ENCODE results near the gene SPDEF. TPM values are rescaled to one million over a fixed set of nuclear protein-coding genes. Genes with fewer than 3 reads are reported as not detected.

SPDEF gene
- total and polyA plus RNA-seq, 2 experiments from 2014 or later = 1.1 TPM; not detected in 1

DNA sequence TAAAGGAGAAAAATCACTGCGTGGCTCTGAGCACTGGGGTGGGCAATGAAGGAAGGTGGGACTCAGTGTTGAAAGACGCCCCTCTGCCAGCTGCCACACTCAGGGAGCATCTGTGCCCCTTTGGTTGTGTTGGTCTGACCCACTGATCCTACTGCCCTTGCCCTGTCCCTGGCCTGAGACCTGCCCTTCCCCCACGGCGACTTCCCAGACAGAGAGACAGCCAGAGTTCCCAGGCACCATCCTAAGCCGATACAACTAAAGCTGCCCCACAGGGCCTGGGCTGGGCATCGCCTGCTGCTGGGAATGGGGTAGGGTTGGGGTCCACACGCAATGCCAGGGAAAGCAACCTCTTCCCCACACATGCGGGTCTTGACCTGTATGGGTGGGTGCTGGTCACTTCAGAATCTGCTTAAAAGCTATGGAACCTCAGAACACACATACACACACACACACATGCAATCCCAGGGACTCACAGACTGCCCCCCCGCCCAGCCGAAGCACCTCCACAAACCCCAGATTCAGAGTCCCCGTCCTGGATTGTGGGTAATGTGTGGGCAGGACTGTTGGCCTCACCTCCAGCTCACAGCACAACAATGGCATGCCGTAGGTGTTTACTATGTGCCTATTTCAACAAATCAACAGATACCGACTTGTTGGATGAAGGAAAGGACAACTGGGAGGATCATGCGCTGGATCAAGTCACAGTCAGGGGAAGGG, 10.9 kb upstream of the SPDEF start:
- peaks cover 15% of the 10 kb centered on the region for H3K4me1 ChIP-seq (ENCODE audit: low read depth)
- no peak overlapping the region for H3K4me3 ChIP-seq
- DNase-seq (ENCODE audit: low read depth in 1 of 2, low spot score in 1 of 2) = no peak
- TF ChIP-seq, protein P1, sequence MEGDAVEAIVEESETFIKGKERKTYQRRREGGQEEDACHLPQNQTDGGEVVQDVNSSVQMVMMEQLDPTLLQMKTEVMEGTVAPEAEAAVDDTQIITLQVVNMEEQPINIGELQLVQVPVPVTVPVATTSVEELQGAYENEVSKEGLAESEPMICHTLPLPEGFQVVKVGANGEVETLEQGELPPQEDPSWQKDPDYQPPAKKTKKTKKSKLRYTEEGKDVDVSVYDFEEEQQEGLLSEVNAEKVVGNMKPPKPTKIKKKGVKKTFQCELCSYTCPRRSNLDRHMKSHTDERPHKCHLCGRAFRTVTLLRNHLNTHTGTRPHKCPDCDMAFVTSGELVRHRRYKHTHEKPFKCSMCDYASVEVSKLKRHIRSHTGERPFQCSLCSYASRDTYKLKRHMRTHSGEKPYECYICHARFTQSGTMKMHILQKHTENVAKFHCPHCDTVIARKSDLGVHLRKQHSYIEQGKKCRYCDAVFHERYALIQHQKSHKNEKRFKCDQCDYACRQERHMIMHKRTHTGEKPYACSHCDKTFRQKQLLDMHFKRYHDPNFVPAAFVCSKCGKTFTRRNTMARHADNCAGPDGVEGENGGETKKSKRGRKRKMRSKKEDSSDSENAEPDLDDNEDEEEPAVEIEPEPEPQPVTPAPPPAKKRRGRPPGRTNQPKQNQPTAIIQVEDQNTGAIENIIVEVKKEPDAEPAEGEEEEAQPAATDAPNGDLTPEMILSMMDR (IDR thresholded peaks at IDR 0.05; ENCODE audit: low read depth, low read length) = no peak
- no peaks in the 10 kb centered on the region for H3K27me3 ChIP-seq
- H3K36me3 ChIP-seq = no peaks in the 10 kb centered on the region
- no peak overlapping the region for H3K27ac ChIP-seq
- no peaks in the 10 kb centered on the region for H3K9me3 ChIP-seq (ENCODE audit: low read depth)

DNA sequence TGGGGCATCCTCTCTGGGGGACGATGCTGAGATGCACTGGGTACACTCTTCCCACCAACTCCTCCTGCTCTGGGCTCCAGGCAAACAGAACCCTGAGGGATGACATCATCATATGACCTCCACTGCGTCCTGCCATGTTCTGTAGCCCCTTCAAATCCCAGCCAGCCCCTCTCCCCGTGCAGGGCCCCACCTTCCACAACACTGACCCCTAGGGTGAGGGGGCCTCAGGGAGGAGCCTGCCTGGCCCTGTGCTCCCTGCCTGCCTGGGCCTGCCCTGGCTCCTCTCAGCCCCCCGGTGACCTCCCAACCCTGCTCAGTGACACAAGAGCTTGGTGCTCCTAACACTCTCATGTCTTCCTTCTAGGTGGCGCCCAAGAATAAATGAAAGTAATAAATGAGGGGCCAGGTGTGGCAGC, 9.6 kb upstream of the SPDEF start:
- H3K4me3 ChIP-seq = no peak overlapping the region
- H3K4me1 ChIP-seq (ENCODE audit: low read depth) = peaks cover 15% of the 10 kb centered on the region
- H3K9me3 ChIP-seq (ENCODE audit: low read depth) = no peaks in the 10 kb centered on the region
- TF ChIP-seq, protein P1 (IDR thresholded peaks at IDR 0.05; ENCODE audit: low read depth, low read length) = no peak
- no peak for DNase-seq (ENCODE audit: low read depth in 1 of 2, low spot score in 1 of 2)
- no peaks in the 10 kb centered on the region for H3K36me3 ChIP-seq
- no peaks in the 10 kb centered on the region for H3K27me3 ChIP-seq
- H3K27ac ChIP-seq = no peak overlapping the region

DNA sequence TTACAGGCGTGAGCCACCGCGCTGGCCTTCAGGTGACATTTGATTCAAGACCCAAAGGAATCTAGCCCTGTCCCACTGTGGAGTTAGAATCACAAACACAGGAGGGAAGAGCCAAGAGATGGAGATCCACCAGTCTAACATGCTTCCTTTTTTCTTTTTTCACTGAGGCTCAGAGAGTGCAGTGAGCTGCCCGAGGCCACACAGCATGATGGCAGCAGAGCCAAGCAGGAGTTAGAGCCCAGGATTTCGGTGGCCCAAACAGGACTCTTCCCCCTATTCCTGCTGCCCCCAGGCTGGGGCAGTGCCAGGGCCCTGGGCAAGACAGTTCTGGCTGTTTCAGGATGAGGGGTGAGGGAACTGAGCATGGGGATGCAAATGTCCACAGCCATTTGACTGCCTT, 8.1 kb upstream of the SPDEF start:
- no peak overlapping the region for H3K4me3 ChIP-seq
- H3K9me3 ChIP-seq (ENCODE audit: low read depth) = no peaks in the 10 kb centered on the region
- no peak overlapping the region for H3K27ac ChIP-seq
- no peaks in the 10 kb centered on the region for H3K36me3 ChIP-seq
- TF ChIP-seq, protein P1 (IDR thresholded peaks at IDR 0.05; ENCODE audit: low read depth, low read length) = no peak
- no peak for DNase-seq (ENCODE audit: low read depth in 1 of 2, low spot score in 1 of 2)
- H3K27me3 ChIP-seq = no peaks in the 10 kb centered on the region
- H3K4me1 ChIP-seq (ENCODE audit: low read depth) = peaks cover 25% of the 10 kb centered on the region

DNA sequence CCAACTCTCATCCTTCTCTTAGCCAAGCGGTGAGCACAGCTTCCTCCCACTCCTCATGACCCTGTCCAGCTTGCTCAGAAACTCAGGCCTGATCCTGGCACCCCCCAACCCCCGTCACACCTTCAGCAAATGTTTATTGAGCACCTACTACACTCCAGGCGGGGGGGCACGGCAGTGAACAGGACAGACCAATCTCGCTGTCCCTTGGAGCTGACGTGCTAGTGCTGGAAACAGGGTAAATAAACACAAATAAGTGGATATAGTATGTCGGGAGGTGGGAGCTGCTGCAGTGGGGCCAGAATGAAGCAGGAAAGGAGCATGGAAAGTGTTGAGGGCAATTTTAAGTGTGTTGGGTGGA, 7.4 kb upstream of the SPDEF start:
- no peak for DNase-seq (ENCODE audit: low read depth in 1 of 2, low spot score in 1 of 2)
- Histone ChIP-seq H3K27ac (no peak overlapping the region), H3K4me1 (ENCODE audit: low read depth) (peaks cover 25% of the 10 kb centered on the region), H3K4me3 (no peak overlapping the region), H3K36me3 (no peaks in the 10 kb centered on the region), H3K27me3 (no peaks in the 10 kb centered on the region), H3K9me3 (ENCODE audit: low read depth) (no peaks in the 10 kb centered on the region)
- TF ChIP-seq, protein P1 (IDR thresholded peaks at IDR 0.05; ENCODE audit: low read depth, low read length) = no peak

DNA sequence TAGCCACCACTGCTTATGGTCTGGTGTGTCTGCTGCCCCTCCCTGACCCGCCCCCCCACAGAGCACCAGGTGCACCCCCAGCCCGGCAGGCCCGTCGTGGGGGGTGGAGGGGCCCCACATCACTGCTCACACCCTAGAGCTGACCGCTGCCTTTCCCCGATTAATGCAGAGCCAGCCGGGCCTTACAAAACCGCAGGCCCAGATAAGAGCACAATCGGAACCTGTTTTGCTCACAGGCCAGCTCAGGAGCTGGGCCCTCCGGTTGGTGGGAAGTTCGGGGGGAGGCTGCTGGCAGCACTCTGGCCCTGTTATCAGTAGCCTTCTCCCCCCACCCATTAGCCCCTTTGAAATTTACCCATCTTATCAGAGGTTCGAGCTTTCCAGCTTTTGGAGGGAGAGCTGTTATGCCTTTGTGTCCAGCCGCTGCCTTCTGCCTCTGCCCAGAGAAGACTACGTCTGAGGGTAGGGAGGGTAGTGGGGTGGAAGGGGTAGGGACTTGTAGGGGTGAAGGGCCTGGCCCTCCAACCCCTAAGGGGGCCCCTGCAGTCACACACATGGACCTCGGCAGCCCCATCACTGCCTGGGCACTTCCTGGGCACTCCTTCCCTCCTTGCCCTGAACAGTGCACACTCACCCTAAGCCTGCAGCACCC, 6.9 kb upstream of the SPDEF start:
- H3K27ac ChIP-seq = peak overlapping the region; percentile 64
- H3K4me1 ChIP-seq (ENCODE audit: low read depth) = peaks cover 25% of the 10 kb centered on the region
- no peaks in the 10 kb centered on the region for H3K36me3 ChIP-seq
- no peak overlapping the region for H3K4me3 ChIP-seq
- DNase-seq (ENCODE audit: low read depth in 1 of 2, low spot score in 1 of 2) = peak in 1 of 2 donors; percentile 60
- H3K27me3 ChIP-seq = no peaks in the 10 kb centered on the region
- H3K9me3 ChIP-seq (ENCODE audit: low read depth) = no peaks in the 10 kb centered on the region
- TF ChIP-seq, protein P1 (IDR thresholded peaks at IDR 0.05; ENCODE audit: low read depth, low read length) = no peak
